H1 (cell line): ENCODE data around the gene VMP1. TPM values are rescaled to one million over a fixed set of nuclear protein-coding genes. Genes with fewer than 3 reads are reported as not detected.
A peak's percentile ranks its signal among the peaks of the same experiment; 100 is the strongest.

Source experiments
- GABPA ChIP-seq: IDR thresholded peaks from 2 replicates; pipeline ENCODE4 v1.6.1; 2011; ENCODE audit warnings: mild to moderate bottlenecking, low read length, moderate library complexity, borderline replicate concordance; ENCODE audit not compliant: insufficient read depth
- SIN3A ChIP-seq, 2 experiments: IDR thresholded peaks in 1 of 2; conservative IDR thresholded peaks in 1 of 2; 2 replicates each; pipeline ENCODE4 v1.6.1; 2011 to 2012; ENCODE audit warnings: low read length in 2 of 2, improper control_type of control experiment in 1 of 2, low read depth in 1 of 2, mild to moderate bottlenecking in 1 of 2
- SRF ChIP-seq: IDR thresholded peaks from 2 replicates; pipeline ENCODE4 v1.6.1; 2011; ENCODE audit warnings: mild to moderate bottlenecking, low read depth, low read length, moderate library complexity
- TBP ChIP-seq: IDR thresholded peaks from 2 replicates; pipeline ENCODE4 v1.6.1; 2011; ENCODE audit warnings: low read depth, low read length, improper control_type of control experiment
- TEAD4 ChIP-seq: IDR thresholded peaks from 2 replicates; pipeline ENCODE4 v1.6.1; 2012; ENCODE audit warnings: low read depth, low read length, inconsistent platforms, mixed read lengths
- ZNF274 ChIP-seq: IDR thresholded peaks from 2 replicates; pipeline ENCODE4 v1.7.0; 2012; ENCODE audit warnings: low read length, borderline replicate concordance; ENCODE audit errors: extremely low read depth
- polyA plus RNA-seq, 7 experiments: library from polyadenylated mRNA; depleted of rRNA in 3 of 7; stranded (reverse) in 5 of 7; unstranded in 2 of 7; fragments of >200 nt in 5 of 7; fragments of 200-250 nt in 2 of 7; gene quantifications; 1 replicate in 5 of 7; 2 replicates in 1 of 7; 4 replicates in 1 of 7; pipeline versions ENCODE4 v1.2.1 to v1.2.3, GENCODE V29; 2011 to 2013; ENCODE audit warnings: missing spikeins in 2 of 7, mixed read lengths in 2 of 7
- total RNA-seq: library from RNA; stranded (reverse); fragmentation: NEBNext Ultra II Directional; extraction: Animal tissue kit (Norgen Biotek cat#: 25700); gene quantifications from 2 replicates; pipeline ENCODE4 v1.2.1, GENCODE V29; 2021
- TF ChIP-seq, protein P1 (sequence below), 3 experiments: IDR thresholded peaks; 1 replicate in 2 of 3; 2 replicates in 1 of 3; pipeline versions ENCODE4 v1.5.1 to v1.6.1; 2011; ENCODE audit warnings: low read length in 3 of 3, mild to moderate bottlenecking in 3 of 3, inconsistent platforms in 2 of 3, low read depth in 1 of 3, moderate library complexity in 1 of 3; ENCODE audit not compliant: insufficient read depth in 1 of 3; ENCODE audit errors: control extremely low read depth in 1 of 3

Gene VMP1
- total and polyA plus RNA-seq, 2 of the 8 experiments (the other 6 are each of a cell fraction or from before 2014, with no cell fraction given), result 45.0 to 92.7 TPM

DNA sequence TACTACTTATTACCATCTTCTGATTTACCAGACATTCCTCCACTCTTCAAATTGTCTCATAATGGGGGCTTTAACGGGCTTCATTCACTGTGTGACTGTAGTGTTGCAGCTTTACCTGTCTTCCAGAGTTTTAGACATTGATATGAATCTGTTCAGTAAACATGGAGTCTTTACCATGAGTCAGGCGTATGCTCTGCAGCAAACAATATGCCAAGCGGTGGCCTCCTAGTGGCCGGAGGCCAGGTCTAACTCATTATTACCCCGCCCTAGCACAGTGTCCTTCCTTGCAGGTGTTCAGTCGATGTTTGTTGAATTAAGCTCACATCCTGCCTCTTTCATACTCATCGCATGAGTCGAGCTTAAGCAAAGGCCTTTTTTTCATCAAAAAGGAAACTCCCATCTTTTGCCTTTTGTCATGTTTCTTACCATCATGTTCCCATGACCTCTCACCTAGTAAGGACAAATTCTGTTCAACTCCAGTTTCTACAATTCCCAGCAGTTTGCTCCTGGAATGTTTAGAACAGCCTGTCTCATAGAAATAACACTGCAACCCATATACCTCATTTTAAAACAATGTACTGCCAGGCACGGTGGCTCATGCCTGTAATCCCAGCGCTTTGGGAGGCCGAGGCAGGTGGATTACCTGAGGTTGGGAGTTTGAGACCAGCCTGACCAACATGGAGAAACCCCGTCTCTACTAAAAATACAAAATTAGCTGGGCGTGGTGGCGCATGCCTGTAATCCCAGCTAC, 145.9 kb downstream of the VMP1 start (continued):
- TF ChIP-seq SIN3A (conservative IDR thresholded peaks at IDR 0.05 in 1 of 2, IDR thresholded peaks at IDR 0.05 in 1 of 2; ENCODE audit: low read depth in 1 of 2, low read length in 2 of 2) (no peak), SRF (no peak), TEAD4 (no peak), ZNF274 (no peak), GABPA (no peak), TBP (no peak)
- TF ChIP-seq, protein P1, sequence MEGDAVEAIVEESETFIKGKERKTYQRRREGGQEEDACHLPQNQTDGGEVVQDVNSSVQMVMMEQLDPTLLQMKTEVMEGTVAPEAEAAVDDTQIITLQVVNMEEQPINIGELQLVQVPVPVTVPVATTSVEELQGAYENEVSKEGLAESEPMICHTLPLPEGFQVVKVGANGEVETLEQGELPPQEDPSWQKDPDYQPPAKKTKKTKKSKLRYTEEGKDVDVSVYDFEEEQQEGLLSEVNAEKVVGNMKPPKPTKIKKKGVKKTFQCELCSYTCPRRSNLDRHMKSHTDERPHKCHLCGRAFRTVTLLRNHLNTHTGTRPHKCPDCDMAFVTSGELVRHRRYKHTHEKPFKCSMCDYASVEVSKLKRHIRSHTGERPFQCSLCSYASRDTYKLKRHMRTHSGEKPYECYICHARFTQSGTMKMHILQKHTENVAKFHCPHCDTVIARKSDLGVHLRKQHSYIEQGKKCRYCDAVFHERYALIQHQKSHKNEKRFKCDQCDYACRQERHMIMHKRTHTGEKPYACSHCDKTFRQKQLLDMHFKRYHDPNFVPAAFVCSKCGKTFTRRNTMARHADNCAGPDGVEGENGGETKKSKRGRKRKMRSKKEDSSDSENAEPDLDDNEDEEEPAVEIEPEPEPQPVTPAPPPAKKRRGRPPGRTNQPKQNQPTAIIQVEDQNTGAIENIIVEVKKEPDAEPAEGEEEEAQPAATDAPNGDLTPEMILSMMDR (IDR thresholded peaks at IDR 0.05; ENCODE audit: control extremely low read depth in 1 of 3, insufficient read depth in 1 of 3, low read depth in 1 of 3, low read length in 3 of 3), result peak; percentile 60 to 75 (median 65)
